K562 (cell line): ENCODE results near the gene WASHC3.

Experiments
- FOXK1 ChIP-seq: sonication (generic); formaldehyde crosslinking; IDR thresholded peaks from 2 replicates; pipeline ENCODE4 v1.8.0; 2022; ENCODE audit warnings: missing genetic modification reagents, mild to moderate bottlenecking, borderline replicate concordance
- GABPB1 ChIP-seq: sonication (generic); formaldehyde crosslinking; IDR thresholded peaks from 2 replicates; pipeline ENCODE4 v1.8.0; 2022; ENCODE audit warnings: mild to moderate bottlenecking, missing genetic modification reagents
- IRF1 ChIP-seq: sonication (generic); formaldehyde crosslinking; IDR thresholded peaks from 2 replicates; pipeline ENCODE4 v1.8.0; 2022; ENCODE audit warnings: missing genetic modification reagents, mild to moderate bottlenecking, borderline replicate concordance
- KAT2B ChIP-seq: IDR thresholded peaks from one replicate; pipeline ENCODE4 v1.6.1; 2012; ENCODE audit warnings: low read depth, mild to moderate bottlenecking, control low read depth, inconsistent platforms, low read length, moderate library complexity
- KAT7 ChIP-seq: sonication (generic); formaldehyde crosslinking; IDR thresholded peaks from 2 replicates; pipeline ENCODE4 v1.8.0; 2022; ENCODE audit warnings: missing genetic modification reagents, mild to moderate bottlenecking, borderline replicate concordance
- NKRF ChIP-seq: fragments of 450-650 bp; IDR thresholded peaks from 2 replicates; pipeline ENCODE4 v1.6.1; 2016; ENCODE audit warnings: borderline replicate concordance
- NR3C1 ChIP-seq: sonication (generic); formaldehyde crosslinking; IDR thresholded peaks from 2 replicates; pipeline ENCODE4 v1.8.1; 2022; ENCODE audit warnings: missing genetic modification reagents
- PATZ1 ChIP-seq: fragments of 250-450 bp; sonication (Bioruptor Pico); IDR thresholded peaks from 2 replicates; pipeline ENCODE4 v1.5.0; 2020; ENCODE audit warnings: mild to moderate bottlenecking, borderline replicate concordance
- PHF8 ChIP-seq: fragments of 200-600 bp; sonication (generic); IDR thresholded peaks from 2 replicates; pipeline ENCODE4 v1.6.1; 2012; ENCODE audit warnings: mixed run types, mild to moderate bottlenecking, inconsistent platforms, low read length, moderate library complexity, borderline replicate concordance
- RNF2 ChIP-seq: sonication (generic); IDR thresholded peaks from 2 replicates; pipeline ENCODE4 v1.6.1; 2016

GRCh38 chr12:102005256-102005655, 56.5 kb downstream of the WASHC3 start:
- TF ChIP-seq PATZ1 (CRISPR knock-in tag) (no peak), KAT7 (CRISPR knock-in tag) (no peak), GABPB1 (CRISPR knock-in tag) (no peak), PHF8 (no peak), KAT2B (no peak), RNF2 (no peak), NR3C1 (CRISPR knock-in tag) (no peak), IRF1 (CRISPR knock-in tag) (no peak), NKRF (no peak), FOXK1 (no peak)
